HCT116 (cell line): ENCODE measurements around the gene SETD5. TPM values are rescaled to one million over a fixed set of nuclear protein-coding genes. Genes with fewer than 3 reads are reported as not detected.
"Not testable (repeated sequence)": the region's sequence is repeated elsewhere in the genome, so short reads cannot be mapped to it uniquely, and the experiment has no call there.

Experiments
- ATAC-seq: fragments of 200-7000 bp; cut with Tn5 transposase; 2 replicates; pipeline ENCODE4 v1.9.1; 2020; ENCODE audit warnings: mild to moderate bottlenecking, moderate library complexity
- BruUV-seq: library from RNA; stranded (reverse); fragments of 400-500 nt; replicated peaks from 2 replicates; lab custom pipeline; 2021; lab: Mats Ljungman, UMichigan
- CTCF ChIA-PET: fragments of 300-600 bp; sonication (Branson Sonifier 250); formaldehyde crosslinking; loops from one replicate; lab custom pipeline; 2021; ENCODE audit warnings: antibody characterized with exemption; lab: Charles Lee
- POLR2A ChIA-PET: fragments of 300-600, 350-600 bp; sonication (Branson Sonifier 250); formaldehyde crosslinking; loops from one replicate; lab custom pipeline; 2021; ENCODE audit warnings: antibody characterized with exemption; lab: Charles Lee
- RAD21 ChIA-PET, 2 experiments: fragments of 300-600 bp; sonication (Branson Sonifier 250); formaldehyde crosslinking; loops; one replicate each; lab custom pipeline; 2023; ENCODE audit warnings: low total read pairs in 2 of 2; ENCODE audit not compliant: uncharacterized antibody in 2 of 2, unreplicated experiment in 2 of 2, low non-redundant PET in 1 of 2; lab: Charles Lee
- DNase-seq: peaks from one replicate; pipeline ENCODE4 v3.0.0-alpha.2; 2010; ENCODE audit warnings: low read depth, low spot score
- H2AFZ ChIP-seq: fragments of 200-600 bp; shearing (Covaris generic), sonication (generic); 2 replicates; pipeline ENCODE4 v1.6.1; 2017; ENCODE audit warnings: low read depth, mixed run types, mixed read lengths, antibody characterized with exemption, low read length; ENCODE audit not compliant: poor library complexity, severe bottlenecking
- H3K27ac ChIP-seq: 2 replicates; pipeline ENCODE4 v1.5.1; 2012; ENCODE audit warnings: low read depth, low read length
- H3K27me3 ChIP-seq: fragments of 200-600 bp; sonication (generic); 2 replicates; pipeline ENCODE4 v1.6.1; 2016; ENCODE audit warnings: mixed run types, low read length, mixed read lengths; ENCODE audit not compliant: insufficient read depth
- H3K36me3 ChIP-seq, 2 experiments: fragments of 200-500 bp in 1 of 2; fragments of 200-600 bp in 1 of 2; sonication (Bioruptor generic) in 1 of 2; sonication (generic) in 1 of 2; 2 replicates each; pipeline versions ENCODE4 v1.5.1 to v1.6.1; 2014 to 2016; ENCODE audit warnings: low read length in 2 of 2, inconsistent platforms in 1 of 2, mixed read lengths in 1 of 2, mixed run types in 1 of 2; ENCODE audit not compliant: insufficient read depth in 2 of 2, control insufficient read depth in 1 of 2
- H3K4me1 ChIP-seq, 2 experiments: fragments of 200-600 bp in 1 of 2; sonication (generic) in 1 of 2; 2 replicates each; pipeline versions ENCODE4 v1.5.1 to v1.6.1; 2012 to 2017; ENCODE audit warnings: low read length in 2 of 2, inconsistent platforms in 1 of 2, mild to moderate bottlenecking in 1 of 2, mixed read lengths in 1 of 2, mixed run types in 1 of 2, moderate library complexity in 1 of 2; ENCODE audit not compliant: insufficient read depth in 2 of 2, control insufficient read depth in 1 of 2
- H3K4me2 ChIP-seq: fragments of 200-600 bp; sonication (generic); 2 replicates; pipeline ENCODE4 v1.6.1; 2017; ENCODE audit warnings: mixed run types, low read length, mixed read lengths
- H3K4me3 ChIP-seq, 2 experiments: fragments of 200-600 bp in 1 of 2; sonication (generic) in 1 of 2; replicated peaks in 1 of 2; 2 replicates each; pipeline ENCODE4 v1.5.1; 2011 to 2016; ENCODE audit warnings: low read length in 2 of 2, control low read depth in 1 of 2, low read depth in 1 of 2, mild to moderate bottlenecking in 1 of 2, mixed read lengths in 1 of 2, mixed run types in 1 of 2
- H3K79me2 ChIP-seq: fragments of 200-600 bp; sonication (generic); 2 replicates; pipeline ENCODE4 v1.6.1; 2017; ENCODE audit warnings: mild to moderate bottlenecking, mixed run types, low read length, moderate library complexity, mixed read lengths; ENCODE audit not compliant: insufficient read depth
- H3K9ac ChIP-seq: fragments of 200-600 bp; sonication (generic); 2 replicates; pipeline ENCODE4 v1.6.1; 2016; ENCODE audit warnings: low read length, mixed read lengths
- H3K9me2 ChIP-seq: fragments of 200-600 bp; sonication (generic), shearing (Covaris generic); 2 replicates; pipeline ENCODE4 v1.6.1; 2017; ENCODE audit warnings: mixed run types, mild to moderate bottlenecking, moderate library complexity; ENCODE audit not compliant: insufficient read depth
- H3K9me3 ChIP-seq, 2 experiments: fragments of 200-500 bp in 1 of 2; fragments of 200-600 bp in 1 of 2; sonication (Bioruptor generic) in 1 of 2; sonication (generic) in 1 of 2; 2 replicates each; pipeline ENCODE4 v1.6.1; 2014 to 2017; ENCODE audit warnings: low read length in 2 of 2, mixed read lengths in 2 of 2, inconsistent platforms in 1 of 2, low read depth in 1 of 2, mild to moderate bottlenecking in 1 of 2, mixed run types in 1 of 2, moderate library complexity in 1 of 2; ENCODE audit not compliant: control insufficient read depth in 1 of 2, insufficient read depth in 1 of 2
- H4K20me1 ChIP-seq: fragments of 200-600 bp; sonication (generic), shearing (Covaris generic); 2 replicates; pipeline ENCODE4 v1.6.1; 2017; ENCODE audit warnings: mixed run types, mild to moderate bottlenecking, moderate library complexity; ENCODE audit not compliant: insufficient read depth
- ATF3 ChIP-seq: IDR thresholded peaks from 2 replicates; pipeline ENCODE4 v1.6.1; 2012
- TCF7L2 ChIP-seq: IDR thresholded peaks from 2 replicates; pipeline ENCODE4 v1.7.0; 2011; ENCODE audit warnings: borderline replicate concordance, inconsistent platforms; ENCODE audit not compliant: insufficient read depth, insufficient read length; ENCODE audit errors: extremely low read depth
- YY1 ChIP-seq: IDR thresholded peaks from 2 replicates; pipeline ENCODE4 v1.6.1; 2011; ENCODE audit warnings: low read length, low read depth, moderate library complexity, mild to moderate bottlenecking; ENCODE audit not compliant: insufficient replicate concordance; ENCODE audit errors: extremely low read depth
- ZFX ChIP-seq: fragments of 450-650 bp; IDR thresholded peaks from 2 replicates; pipeline ENCODE4 v1.6.1; 2017
- ZNF274 ChIP-seq: fragments of 200-500 bp; sonication (Bioruptor generic); IDR thresholded peaks from 2 replicates; pipeline ENCODE4 v1.6.1; 2014; ENCODE audit warnings: mild to moderate bottlenecking, low read depth, low read length, inconsistent platforms
- intact Hi-C: fragments of 100-400 bp; cut with micrococcal nuclease; formaldehyde crosslinking; loops from 2 replicates; pipeline ENCODE4 v1.10.0; 2022
- total RNA-seq: library from RNA; stranded (reverse); gene quantifications from one replicate; pipeline ENCODE4 v1.2.1, GENCODE V29; 2021; ENCODE audit not compliant: unreplicated experiment
- TF ChIP-seq, protein P1 (sequence below): IDR thresholded peaks from 2 replicates; pipeline ENCODE4 v1.6.1; 2011; ENCODE audit warnings: mild to moderate bottlenecking, low read length, moderate library complexity; ENCODE audit not compliant: insufficient replicate concordance; ENCODE audit errors: extremely low read depth

The SETD5 gene
- total RNA-seq, 1 experiment from 2014 or later, result 141 TPM

GRCh38 chr3:9491506-9491905 is 94.1 kb downstream of the SETD5 start:
- Histone ChIP-seq H4K20me1 (no peaks in the 10 kb centered on the region), H3K9me3 (no peaks in the 10 kb centered on the region), H2AFZ (no peak overlapping the region), H3K9me2 (no peaks in the 10 kb centered on the region), H3K27me3 (no peaks in the 10 kb centered on the region), H3K36me3 (peaks cover 0 to 3% of the 10 kb centered on the region in 2 experiments; a peak in 1 of 4 replicates), H3K79me2 (no peaks in the 10 kb centered on the region), H3K4me3 (no peak overlapping the region), H3K27ac (no peak overlapping the region), H3K4me2 (no peak overlapping the region), H3K4me1 (no peaks in the 10 kb centered on the region), H3K9ac (no peak overlapping the region)
- ATAC-seq (no peak), DNase-seq (no peak)
- POLR2A ChIA-PET, result no interaction called here
- intact Hi-C loops, result no loop called here
- no TSS peak for BruUV-seq
- CTCF ChIA-PET, result interaction anchor here (1.3 to 2.1 kb wide), 3 partner anchors 9 to 138 kb away, joined by 3 to 12 read pairs (median 6); no protein-coding TSS in a partner anchor
- no peak for TF ChIP-seq ATF3
- no peak for TF ChIP-seq TCF7L2
- no peak for TF ChIP-seq ZNF274
- no peak for TF ChIP-seq ZFX
- TF ChIP-seq, protein P1, sequence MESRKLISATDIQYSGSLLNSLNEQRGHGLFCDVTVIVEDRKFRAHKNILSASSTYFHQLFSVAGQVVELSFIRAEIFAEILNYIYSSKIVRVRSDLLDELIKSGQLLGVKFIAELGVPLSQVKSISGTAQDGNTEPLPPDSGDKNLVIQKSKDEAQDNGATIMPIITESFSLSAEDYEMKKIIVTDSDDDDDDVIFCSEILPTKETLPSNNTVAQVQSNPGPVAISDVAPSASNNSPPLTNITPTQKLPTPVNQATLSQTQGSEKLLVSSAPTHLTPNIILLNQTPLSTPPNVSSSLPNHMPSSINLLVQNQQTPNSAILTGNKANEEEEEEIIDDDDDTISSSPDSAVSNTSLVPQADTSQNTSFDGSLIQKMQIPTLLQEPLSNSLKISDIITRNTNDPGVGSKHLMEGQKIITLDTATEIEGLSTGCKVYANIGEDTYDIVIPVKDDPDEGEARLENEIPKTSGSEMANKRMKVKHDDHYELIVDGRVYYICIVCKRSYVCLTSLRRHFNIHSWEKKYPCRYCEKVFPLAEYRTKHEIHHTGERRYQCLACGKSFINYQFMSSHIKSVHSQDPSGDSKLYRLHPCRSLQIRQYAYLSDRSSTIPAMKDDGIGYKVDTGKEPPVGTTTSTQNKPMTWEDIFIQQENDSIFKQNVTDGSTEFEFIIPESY, result no peak
- TF ChIP-seq YY1, result no peak
- RAD21 ChIA-PET, result no interaction called here

GRCh38 chr3:9494036-9494435 is 96.6 kb downstream of the SETD5 start:
- not testable (repeated sequence) for H3K27me3 ChIP-seq
- CTCF ChIA-PET, result interaction anchor here (0.7 kb wide), 1 partner anchor 13 kb away, joined by 3 read pairs; no protein-coding TSS in a partner anchor

More at GRCh38 chr3:9494036-9494435, 96.6 kb downstream of the SETD5 start:
- H3K4me3 ChIP-seq, H3K9ac ChIP-seq, BruUV-seq, intact Hi-C loops, H4K20me1 ChIP-seq, POLR2A ChIA-PET, H3K79me2 ChIP-seq, H3K36me3 ChIP-seq, H3K27ac ChIP-seq, H3K9me2 ChIP-seq, H2AFZ ChIP-seq, ATAC-seq, H3K9me3 ChIP-seq, H3K4me2 ChIP-seq, DNase-seq, RAD21 ChIA-PET: not testable (repeated sequence)
- H3K4me1 ChIP-seq, result peaks cover 22 to 24% of the 10 kb centered on the region in 2 experiments
